NCI-H526 treated with DMSO at 0.1 percent for 48 hours (cell line): ENCODE measurements around the gene CFAP70.
A peak's percentile ranks its signal among the peaks of the same experiment; 100 is the strongest.

Experiments
- DNase-seq: peaks from one replicate; lab custom pipeline; 2025; lab: John Stamatoyannopoulos, UW

CFAP70 gene

DNA sequence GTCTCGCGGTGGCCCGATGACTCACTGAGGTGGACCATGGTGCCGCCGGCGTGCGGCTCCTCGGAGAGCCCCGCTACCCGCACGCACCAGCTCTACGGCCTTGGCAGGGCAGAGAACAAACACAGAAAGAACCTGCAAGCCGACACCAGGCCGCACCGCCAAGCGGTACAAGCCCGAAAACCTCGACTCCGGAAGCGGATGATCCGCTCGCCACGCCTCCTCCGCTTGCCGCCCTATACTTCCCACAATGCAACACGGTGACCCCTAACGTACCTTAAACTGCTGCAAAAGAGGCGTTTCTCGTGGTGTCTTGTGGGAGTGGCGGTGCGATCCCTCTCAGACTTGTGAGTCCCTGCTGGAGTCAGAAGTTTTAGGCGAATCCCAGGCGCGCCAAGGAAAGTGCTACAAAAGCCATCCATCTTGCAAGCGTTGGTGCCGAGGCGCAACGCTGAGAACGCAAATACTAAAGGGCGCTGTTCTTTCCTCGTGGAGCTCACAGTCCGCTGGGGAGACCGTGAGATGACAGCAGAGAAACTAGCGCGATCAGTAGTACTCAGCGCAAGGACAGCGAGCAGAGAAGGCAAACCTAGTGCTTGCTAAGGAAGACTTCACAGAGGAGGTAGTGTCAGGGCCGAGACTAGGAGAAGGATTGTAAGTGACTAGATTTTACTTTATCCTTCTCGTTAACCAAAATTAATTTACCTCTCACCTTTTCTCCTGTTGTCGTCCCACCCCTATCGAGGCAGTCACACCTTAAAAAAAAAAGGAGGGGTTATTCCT is 106.0 kb downstream of the CFAP70 start, which contains the start of gene MRPS16:
MRPS16 (minus strand) TSS at position 200 of the 780 bp plus-strand sequence; CDS start at position 38, 162 bp downstream.
- DNase-seq: peak; percentile 90

DNA sequence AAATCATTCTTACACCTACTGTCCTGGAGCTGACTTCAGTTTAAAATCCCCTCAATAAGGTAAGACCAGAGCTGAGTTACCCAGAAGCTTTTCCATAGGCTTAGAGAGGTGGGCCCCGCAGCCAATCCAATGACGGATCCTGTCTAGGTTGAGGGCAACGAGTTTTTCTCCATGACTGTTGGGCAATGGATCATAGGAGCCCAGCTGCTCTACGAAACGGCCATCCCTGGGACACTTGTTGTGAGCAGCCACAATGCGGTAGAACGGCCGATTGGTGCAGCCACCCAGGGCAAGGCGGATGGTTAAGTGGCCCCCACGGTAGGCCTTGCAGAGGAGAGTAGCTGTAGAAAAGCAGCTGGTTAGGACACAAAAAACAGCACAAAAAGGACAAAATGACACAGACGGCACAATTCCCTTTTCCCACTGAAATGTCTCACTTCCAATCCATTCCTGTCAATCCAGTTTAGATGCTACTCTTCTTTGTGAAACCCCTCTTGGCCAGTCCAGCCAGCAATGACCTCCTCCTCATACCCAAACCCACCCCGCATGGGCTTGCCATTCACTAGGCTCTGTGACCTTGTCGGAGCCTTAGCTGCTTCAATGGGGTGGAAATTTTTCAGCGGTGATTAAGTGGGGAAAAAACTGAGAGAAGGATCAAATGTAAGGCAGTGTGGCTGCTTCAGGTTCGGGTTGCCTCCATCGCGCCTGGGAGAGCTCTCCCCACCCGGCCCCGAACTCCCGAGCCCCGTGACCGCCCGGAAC is 106.8 kb downstream of the CFAP70 start:
- DNase-seq: no peak

DNA sequence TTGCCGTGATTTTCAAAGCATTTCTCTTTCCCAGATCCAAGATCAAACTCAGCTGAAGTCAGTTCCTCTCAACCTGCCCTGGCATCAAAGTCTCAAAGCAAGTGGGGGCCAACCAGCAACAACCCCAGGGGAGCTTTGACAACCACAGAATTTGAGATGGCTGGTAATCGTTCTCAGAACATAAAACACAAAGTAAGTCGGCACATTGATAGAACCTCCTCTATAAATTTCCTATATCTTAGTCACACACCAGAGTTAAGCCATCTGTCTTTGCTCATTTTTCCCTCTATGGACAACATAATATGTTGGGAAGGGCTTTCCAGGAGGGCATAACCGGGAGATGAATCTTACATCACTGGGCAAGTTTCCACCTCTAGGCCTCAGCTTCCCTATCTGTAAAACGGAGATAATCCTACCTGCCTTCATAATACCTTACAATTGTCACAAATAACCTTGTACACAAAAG is 110.4 kb downstream of the CFAP70 start:
- no peak for DNase-seq

DNA sequence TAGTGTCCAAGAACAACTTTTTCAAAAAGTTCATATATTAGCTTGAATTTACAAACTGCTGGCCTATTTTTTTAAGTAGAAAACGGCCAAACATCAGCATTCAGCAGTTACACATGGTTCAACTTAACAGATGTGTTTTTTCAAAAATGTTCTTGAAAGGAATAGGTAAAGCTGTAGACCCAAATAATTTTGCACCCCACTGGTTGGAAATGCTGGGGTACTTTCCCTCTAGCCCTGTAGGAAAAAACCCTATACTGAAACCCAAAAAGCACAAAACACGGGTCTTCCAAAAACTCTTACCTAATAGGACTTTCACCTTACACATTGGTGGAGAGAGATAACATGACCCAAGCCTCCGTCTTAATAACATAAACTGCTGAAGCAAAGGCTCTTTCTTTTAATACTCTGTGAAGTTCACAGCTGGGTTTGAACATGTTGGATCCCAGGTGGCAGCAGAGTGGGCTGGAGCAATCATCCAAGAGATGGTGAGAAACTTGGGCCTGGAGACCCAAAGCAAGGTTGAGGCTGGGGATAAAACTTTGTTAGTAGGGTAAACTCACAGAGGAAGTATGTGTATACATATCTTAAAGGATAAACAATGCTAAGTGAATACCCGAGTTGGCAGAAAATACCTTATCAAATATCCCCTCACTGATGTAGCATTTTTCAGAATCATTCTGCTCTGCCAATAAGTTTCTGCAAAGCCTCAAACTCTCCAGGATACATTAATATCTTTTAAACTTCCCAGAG is 111.0 kb downstream of the CFAP70 start:
- no peak for DNase-seq

DNA sequence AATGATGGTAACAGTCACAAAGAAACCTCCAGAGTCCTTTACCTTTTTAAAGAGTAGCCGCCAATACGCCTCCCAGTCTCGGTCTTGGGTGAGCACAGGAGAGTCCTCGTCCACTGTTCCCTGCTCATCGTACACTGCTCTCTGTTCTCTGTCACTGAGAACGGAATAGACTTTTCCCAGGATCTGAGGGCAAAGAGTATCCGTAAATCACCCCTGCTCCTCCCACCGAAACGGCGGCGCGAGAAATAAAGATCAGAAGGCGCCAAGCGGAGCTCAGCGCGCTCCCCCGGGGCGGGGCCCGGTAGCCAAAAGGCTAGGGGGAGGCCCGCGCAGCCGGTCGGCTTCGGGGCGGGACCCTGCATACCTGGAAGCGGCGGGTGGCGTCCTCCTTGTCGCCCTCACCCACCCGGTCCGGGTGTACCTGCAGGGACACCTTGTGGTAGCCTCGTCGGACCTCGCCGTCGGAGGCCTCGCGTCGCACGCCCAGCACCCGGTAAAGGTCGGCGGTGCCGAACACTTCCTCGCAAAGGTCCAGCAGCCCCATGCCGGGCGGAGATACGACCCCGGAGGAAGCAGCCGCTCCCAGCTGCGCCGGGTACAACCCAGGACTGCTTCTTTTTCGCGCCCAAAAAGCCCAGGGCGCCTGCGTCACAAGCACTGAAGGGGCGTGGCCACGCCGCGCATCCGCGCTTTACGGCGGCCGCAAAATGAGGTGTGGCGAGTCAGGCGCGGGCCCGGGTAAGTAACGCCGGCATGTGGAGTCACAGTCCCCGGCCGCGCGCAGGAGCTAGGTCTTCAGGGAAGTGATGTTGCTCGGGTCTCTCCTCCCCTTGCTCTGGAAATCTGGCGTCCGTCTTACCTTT is 111.8 kb downstream of the CFAP70 start, which contains the start of gene DNAJC9:
DNAJC9 (minus strand) TSS at position 610 of the 863 bp plus-strand sequence; CDS start at position 544, 66 bp downstream.
- peak; percentile 80 for DNase-seq

DNA sequence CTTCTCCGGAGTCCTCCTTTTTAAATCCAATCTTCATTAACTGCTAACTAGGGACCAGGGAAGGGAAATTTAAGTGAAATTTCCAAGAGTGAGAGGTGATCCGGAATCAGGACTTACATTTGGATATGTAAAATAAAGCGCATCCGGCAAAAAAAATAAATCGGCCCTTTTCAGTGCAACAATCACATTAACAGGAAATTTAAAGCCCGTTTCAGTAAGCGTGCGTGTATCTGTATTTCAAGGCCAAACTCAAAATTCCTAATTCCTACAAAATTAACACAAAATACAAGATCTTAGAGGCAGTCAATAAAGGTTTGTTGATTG is 112.4 kb downstream of the CFAP70 start:
- no peak for DNase-seq

DNA sequence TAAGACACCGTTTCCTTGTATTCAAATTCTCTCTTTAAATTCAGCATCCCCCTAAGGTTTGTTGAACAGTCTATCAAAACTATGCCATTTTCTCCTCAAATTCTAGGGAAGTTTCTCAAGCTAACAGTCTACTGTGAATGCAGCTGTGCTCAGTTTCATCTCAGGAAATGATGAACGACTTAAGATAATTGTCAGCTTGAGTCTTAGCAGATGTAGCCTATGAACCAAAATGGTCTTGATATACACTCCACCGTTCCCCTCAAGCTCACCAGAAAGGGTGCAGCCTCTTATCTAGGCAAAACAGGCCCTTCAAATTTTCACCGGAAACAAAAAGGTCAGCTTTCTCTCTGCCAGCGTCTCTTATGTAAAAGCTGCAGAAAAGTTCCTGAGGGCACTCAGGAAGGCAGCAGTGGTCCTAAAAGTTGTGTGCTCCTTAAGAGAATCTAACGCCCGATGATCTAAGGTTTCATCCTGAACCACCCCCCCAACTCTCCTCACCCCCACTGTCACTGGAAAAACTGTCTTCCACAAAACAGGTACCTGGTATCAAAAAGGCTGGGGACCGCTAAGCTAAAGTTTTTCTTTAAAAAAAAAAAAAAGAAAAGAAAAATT is 113.7 kb downstream of the CFAP70 start:
- no peak for DNase-seq

DNA sequence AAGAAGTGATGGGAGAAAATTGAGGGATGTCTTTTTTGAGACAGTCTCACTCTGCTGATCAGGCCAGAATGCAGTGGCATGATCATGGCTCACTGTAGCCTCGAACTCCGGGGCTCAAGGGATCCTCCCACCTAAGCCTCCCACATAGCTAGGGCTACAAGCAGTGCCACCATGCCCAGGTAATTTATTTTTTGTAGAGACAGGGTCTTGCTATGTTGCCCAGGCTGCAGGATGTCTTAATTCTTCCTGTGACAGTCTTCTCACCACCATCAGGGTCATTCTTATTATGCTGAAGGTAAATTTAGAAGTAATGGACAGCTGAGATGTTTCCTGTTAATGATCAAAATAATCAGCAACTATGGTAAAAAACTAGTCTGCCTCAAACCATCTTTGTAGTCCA is 118.8 kb downstream of the CFAP70 start:
- no peak for DNase-seq

DNA sequence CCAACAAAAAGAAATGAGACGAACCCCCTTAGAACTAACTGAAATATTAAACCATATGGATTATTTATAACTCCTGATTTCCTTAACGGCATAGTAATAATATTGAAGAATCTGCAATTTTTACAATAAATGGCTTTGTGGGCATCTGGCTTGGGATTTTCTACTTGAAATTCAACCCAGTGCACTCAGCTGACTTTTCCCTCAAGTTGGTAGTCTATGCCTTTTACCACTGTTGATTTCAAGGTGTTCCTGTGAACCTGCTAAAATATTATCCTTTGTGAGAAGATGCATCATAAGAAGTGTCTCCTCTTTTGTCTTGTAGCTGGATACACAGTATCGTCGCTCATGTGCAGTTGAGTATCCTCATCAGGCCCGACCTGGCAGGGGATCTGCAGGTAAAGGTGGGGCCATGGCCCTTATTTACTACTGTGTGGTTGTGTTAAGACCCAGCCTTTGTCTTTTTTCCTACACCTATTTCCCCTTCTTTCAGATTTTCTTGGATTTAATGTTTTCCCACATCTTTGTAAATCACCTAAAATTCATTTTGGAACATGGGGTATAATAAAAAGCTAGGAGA is 119.6 kb downstream of the CFAP70 start:
- no peak for DNase-seq

DNA sequence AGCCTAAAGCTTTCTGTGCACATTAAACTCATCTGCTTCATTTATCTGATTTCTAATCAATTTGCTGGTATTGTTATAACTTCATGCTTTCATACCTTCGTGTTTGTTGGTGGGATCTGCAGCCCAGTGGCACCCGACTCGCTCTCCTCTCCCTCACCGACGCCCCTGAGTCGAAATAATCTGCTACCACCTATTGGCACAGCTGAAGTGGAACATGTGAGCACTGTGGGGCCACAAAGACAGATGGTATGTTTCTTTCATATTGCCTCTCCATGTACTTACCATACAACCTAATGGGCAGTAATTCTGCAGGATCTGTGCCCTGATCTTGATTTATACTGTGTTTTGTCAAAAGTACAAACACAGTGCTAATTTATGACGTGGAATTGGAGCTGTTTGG is 124.0 kb downstream of the CFAP70 start:
- DNase-seq: no peak

DNA sequence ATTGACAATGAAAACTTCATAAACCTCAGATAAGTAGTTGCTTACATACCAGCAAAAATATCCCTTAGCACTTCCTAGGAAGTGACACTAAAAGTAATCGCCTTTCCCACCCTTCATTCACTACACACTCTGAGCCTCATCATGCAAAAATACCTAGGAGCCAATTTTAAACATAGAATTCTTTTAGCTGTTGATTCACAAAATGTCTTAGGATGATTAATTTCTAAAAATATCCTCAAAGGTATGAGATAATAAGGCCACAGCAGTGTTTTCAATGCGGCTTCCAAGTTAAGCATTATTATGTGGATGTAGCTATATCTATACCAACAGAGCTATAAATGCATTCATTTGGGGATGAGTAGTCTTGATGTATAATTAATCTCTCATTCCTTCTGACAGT is 124.8 kb downstream of the CFAP70 start:
- no peak for DNase-seq

DNA sequence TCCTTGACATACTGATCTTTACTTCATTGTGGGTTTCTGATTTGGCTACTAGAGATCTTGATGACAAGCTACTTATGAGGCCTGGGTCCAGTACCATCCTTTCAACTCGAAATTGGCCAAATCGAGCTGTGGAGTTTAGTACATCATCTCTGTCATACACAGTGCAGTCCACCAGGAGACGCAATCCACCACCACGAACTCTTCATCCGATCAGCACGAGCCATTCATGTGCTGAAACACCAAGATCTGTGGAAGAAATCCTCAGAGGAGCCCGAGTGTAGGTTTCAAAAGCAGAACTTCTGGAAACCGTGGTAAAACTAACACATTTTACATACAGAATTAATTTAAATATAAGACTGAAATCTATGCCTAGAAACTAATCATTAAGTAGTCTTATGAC is 125.8 kb downstream of the CFAP70 start:
- DNase-seq: no peak

DNA sequence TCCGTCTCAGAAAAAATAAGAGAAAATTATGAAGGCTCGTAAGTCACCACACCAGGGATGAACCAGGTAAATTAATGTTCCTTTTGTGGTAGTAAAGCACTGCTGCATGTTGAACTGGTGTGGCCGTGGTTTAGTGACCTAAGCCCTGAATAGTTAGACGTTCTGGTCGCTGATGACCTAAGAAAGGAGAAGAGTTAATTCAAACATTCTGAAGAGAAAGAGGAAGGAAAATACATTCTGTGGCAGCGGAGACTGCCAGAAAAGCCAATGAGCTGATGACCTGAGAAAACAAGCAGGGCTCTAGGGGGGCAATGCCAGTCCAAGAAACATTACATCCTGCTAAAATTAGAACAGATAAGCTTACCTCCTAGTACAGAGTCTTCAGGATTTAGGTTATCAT is 129.1 kb downstream of the CFAP70 start:
- DNase-seq: no peak

DNA sequence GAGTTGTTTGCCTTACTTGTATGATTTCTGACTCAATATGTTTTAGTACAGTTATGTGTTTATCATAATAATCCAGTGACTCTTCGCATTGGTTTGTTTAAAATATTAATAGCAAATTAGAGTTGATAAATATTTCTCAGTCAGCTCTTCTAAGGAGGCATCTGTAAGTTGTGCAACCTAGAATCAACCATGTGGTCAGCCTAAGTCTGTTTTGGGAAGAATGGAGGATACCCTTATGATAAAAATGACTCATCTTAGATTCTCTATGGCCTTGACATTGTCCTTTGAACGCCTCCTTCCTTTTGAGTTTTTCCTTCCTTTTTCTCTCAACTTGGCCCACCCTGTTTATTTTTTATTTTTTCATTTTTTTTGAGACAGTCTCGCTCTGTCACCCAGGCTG is 130.4 kb downstream of the CFAP70 start:
- no peak for DNase-seq

DNA sequence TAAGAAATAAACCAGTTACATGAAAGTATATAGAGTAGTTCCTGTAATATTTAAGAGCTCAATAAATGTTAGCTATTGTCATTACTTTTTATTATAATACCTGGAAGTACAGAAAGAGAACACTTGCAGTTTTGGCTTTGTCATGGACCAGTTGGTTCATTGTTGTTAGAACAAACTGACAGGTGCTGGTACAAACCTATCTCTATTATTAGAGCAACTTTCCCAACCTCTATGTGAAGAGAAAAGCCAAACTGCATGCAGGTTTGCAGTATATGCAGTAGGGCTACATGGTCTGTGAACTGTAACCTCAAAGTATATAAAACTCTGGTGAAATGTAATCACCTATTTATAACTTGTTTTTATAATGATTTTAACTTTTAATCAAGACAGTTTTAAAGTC is 132.0 kb downstream of the CFAP70 start:
- no peak for DNase-seq

DNA sequence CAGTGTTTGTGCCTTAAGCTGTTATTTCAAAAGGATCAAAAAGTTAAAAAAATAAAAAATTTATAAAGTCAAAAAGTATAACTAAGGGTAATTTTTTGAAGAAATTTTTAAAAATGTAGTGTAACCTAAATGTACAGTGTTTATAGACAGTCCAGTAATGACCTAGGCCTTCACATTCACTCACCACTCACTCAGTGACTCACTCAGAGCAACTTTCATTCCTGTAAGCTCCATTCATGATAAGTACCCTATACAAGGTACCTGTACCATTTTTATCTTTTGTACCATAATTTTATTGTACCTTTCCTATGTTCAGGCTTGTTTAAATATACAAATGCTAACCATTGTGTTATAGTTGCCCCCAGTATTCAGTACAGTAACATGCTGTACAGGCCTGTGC is 133.1 kb downstream of the CFAP70 start:
- DNase-seq: no peak

DNA sequence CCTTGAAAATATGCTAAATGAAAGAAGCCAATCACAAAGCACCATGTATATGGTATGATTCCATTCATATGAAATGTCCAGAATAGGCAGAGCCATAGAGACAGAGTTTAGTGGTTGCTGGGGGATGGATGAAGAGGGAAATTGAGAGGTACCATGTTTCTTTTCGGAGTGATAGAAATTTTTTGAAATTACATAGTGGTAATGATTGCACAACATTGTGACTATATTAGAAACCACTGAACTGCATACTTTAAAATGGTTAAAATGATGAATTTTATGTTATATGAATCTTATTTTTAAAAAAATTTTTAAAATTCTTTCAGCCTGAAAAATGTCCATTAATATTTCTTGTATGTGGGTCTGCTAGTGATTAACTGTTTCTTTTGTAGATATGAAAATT is 137.7 kb downstream of the CFAP70 start:
- DNase-seq: no peak

DNA sequence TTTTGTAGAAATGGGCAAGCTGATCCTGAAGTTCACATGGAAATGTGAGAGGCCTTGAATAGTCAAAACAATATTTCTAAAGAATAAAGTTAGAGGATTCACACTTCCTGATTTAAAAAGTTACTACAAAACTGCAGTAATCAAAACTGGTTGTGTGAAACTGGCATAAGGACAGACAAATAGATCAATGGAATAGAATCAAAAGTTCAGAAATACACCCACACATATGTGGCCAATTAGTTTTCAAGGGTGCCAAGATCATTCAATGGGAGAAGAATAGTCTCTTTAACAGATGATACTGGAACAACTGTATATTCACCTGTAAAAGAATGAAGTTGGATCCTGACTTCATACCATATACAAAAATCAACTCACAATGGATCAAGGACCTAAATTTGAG is 139.3 kb downstream of the CFAP70 start:
- no peak for DNase-seq

DNA sequence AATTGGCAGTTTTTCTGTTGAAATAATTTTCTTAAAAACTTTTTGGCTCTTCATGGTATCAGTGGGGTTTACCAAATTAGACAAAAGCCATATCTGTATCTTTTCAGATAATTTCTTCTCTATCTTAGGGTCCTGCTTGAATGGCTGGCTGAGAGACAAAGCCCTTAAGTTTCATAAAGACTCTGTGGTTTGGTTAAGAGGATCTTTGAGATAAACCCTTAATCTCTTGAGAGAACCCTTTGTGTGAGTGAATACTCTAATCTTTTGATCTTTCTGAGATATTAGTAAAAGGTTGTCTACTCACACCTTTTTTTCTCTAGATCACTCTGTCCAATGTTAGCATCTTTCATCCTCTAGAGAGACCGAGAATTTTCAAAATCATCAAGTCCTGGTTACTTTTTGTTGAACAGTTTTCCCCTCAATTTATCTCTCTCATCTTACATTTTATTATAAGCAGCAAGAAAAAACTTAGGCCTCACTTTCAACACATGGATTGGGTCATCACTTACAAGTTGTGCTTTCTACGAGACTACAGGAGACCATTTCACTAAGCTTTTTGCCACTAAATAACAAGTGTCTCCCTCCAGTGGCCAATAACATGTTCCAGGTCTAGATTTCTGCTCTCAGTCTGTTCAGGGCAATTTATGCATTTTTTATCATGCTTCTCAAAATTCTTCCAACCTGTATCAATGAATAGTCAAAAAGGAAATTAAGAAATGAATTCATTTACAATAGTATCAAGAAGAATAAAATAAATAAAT is 140.1 kb downstream of the CFAP70 start:
- DNase-seq: no peak

DNA sequence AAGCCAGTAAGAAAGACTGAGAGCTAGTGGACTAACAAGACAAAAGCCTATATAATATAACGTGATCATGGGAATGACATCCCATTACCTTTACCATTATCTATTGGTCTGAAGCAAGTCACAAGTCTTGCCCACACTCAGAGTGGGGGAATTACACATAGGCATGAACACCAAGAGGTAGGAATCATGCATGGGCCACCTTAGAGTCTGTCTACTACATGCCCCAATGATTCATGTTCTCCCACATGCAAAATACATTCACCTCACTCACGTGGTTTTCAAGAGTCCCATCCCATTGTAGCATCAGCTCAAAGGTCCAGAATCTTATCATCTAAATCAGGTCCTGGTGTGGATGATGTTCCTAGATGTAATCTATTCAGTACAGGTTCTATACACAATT is 141.0 kb downstream of the CFAP70 start:
- DNase-seq: no peak
